IMR-90 (cell line): ENCODE results near the gene GPR158. TPM values are rescaled to one million over a fixed set of nuclear protein-coding genes. Genes with fewer than 3 reads are reported as not detected.

Source experiments
- ATAC-seq: fragments of 200-7000 bp; cut with Tn5 transposase; 2 replicates; pipeline ENCODE4 v1.9.1; 2020; ENCODE audit warnings: low read depth, mild to moderate bottlenecking, moderate library complexity
- BruUV-seq: library from RNA; stranded (reverse); fragments of 400-500 nt; replicated peaks from 2 replicates; lab custom pipeline; 2021; lab: Mats Ljungman, UMichigan
- CTCF ChIA-PET: fragments of 300-600 bp; formaldehyde crosslinking; extraction: SDS; loops from one replicate; lab custom pipeline; 2021; ENCODE audit warnings: antibody characterized with exemption; lab: Yijun Ruan, JAX
- POLR2A ChIA-PET: fragments of 300-600 bp; sonication (Branson Sonifier 250); formaldehyde crosslinking; loops from one replicate; lab custom pipeline; 2022; ENCODE audit warnings: antibody characterized with exemption; ENCODE audit not compliant: unreplicated experiment; lab: Charles Lee
- DNase-seq: peaks from one replicate; pipeline ENCODE4 v3.0.0; 2013
- H2AFZ ChIP-seq: replicated peaks from 2 replicates; pipeline ENCODE3; 2013; ENCODE audit warnings: low read length, mild to moderate bottlenecking; ENCODE audit not compliant: poor library complexity
- H2AK5ac ChIP-seq: 2 replicates; pipeline ENCODE4 v1.6.1; 2013; ENCODE audit warnings: low read depth, low read length, inconsistent platforms
- H2AK9ac ChIP-seq: replicated peaks from 2 replicates; pipeline ENCODE3; 2013; ENCODE audit warnings: mild to moderate bottlenecking, low read depth, low read length, moderate library complexity; ENCODE audit not compliant: poor library complexity
- H2BK120ac ChIP-seq: 2 replicates; pipeline ENCODE4 v1.6.1; 2013; ENCODE audit warnings: low read depth, low read length, inconsistent platforms
- H2BK15ac ChIP-seq: 3 replicates; pipeline ENCODE4 v1.6.1; 2013; ENCODE audit warnings: low read depth, low read length, inconsistent platforms
- H2BK20ac ChIP-seq: 2 replicates; pipeline ENCODE4 v1.6.1; 2013; ENCODE audit warnings: low read depth, mild to moderate bottlenecking, inconsistent platforms, low read length, moderate library complexity
- H2BK5ac ChIP-seq: 2 replicates; pipeline ENCODE4 v1.6.1; 2013; ENCODE audit warnings: mild to moderate bottlenecking, low read depth, low read length, inconsistent platforms; ENCODE audit not compliant: poor library complexity, severe bottlenecking
- H3K14ac ChIP-seq: replicated peaks from 2 replicates; pipeline ENCODE4 v1.6.1; 2013; ENCODE audit warnings: low read depth, low read length, inconsistent platforms
- H3K18ac ChIP-seq: 2 replicates; pipeline ENCODE4 v1.6.1; 2013; ENCODE audit warnings: low read depth, low read length, control low read depth
- H3K23ac ChIP-seq: 2 replicates; pipeline ENCODE4 v1.6.1; 2013; ENCODE audit warnings: low read depth, low read length, inconsistent platforms
- H3K27ac ChIP-seq: 2 replicates; pipeline ENCODE4 v1.5.1; 2013; ENCODE audit warnings: mild to moderate bottlenecking, control low read depth, low read length; ENCODE audit not compliant: insufficient read depth
- H3K27me3 ChIP-seq: 2 replicates; pipeline ENCODE4 v1.6.1; 2013; ENCODE audit warnings: low read length; ENCODE audit not compliant: control insufficient read depth, insufficient read depth
- H3K36me3 ChIP-seq: 2 replicates; pipeline ENCODE4 v1.6.1; 2013; ENCODE audit warnings: low read length, mixed read lengths; ENCODE audit not compliant: control insufficient read depth, insufficient read depth
- H3K4ac ChIP-seq: 2 replicates; pipeline ENCODE4 v1.6.1; 2013; ENCODE audit warnings: low read depth, low read length, inconsistent platforms
- H3K4me1 ChIP-seq: 2 replicates; pipeline ENCODE4 v1.6.1; 2013; ENCODE audit warnings: low read length, mixed read lengths; ENCODE audit not compliant: control insufficient read depth, insufficient read depth
- H3K4me2 ChIP-seq: 2 replicates; pipeline ENCODE4 v1.6.1; 2013; ENCODE audit warnings: low read depth, mild to moderate bottlenecking, control low read depth, low read length, moderate library complexity
- H3K4me3 ChIP-seq: 2 replicates; pipeline ENCODE4 v1.5.1; 2013; ENCODE audit warnings: low read depth, mild to moderate bottlenecking, control low read depth, low read length, moderate library complexity; ENCODE audit not compliant: insufficient read depth
- H3K56ac ChIP-seq: 2 replicates; pipeline ENCODE4 v1.6.1; 2013; ENCODE audit warnings: low read length, inconsistent platforms; ENCODE audit not compliant: insufficient read depth; ENCODE audit errors: extremely low read depth
- H3K79me1 ChIP-seq, 2 experiments: 2 replicates each; pipeline ENCODE4 v1.6.1; 2013; ENCODE audit warnings: low read length in 2 of 2, inconsistent platforms in 1 of 2, low read depth in 1 of 2
- H3K9ac ChIP-seq: 2 replicates; pipeline ENCODE4 v1.6.1; 2013; ENCODE audit warnings: low read depth, low read length, control low read depth
- H3K9me1 ChIP-seq: 2 replicates; pipeline ENCODE4 v1.6.1; 2013; ENCODE audit warnings: low read length, inconsistent platforms; ENCODE audit not compliant: insufficient read depth
- H3K9me3 ChIP-seq: 2 replicates; pipeline ENCODE4 v1.6.1; 2013; ENCODE audit warnings: low read length; ENCODE audit not compliant: control insufficient read depth, insufficient read depth
- H4K20me1 ChIP-seq: 2 replicates; pipeline ENCODE4 v1.6.1; 2013; ENCODE audit warnings: low read length, inconsistent platforms; ENCODE audit not compliant: insufficient read depth
- H4K5ac ChIP-seq: 2 replicates; pipeline ENCODE4 v1.6.1; 2013; ENCODE audit warnings: mild to moderate bottlenecking, low read depth, low read length, control low read depth
- H4K8ac ChIP-seq, 2 experiments: 2 replicates each; pipeline ENCODE4 v1.6.1; 2013; ENCODE audit warnings: low read depth in 2 of 2, low read length in 2 of 2, control low read depth in 1 of 2, inconsistent platforms in 1 of 2
- H4K91ac ChIP-seq: 2 replicates; pipeline ENCODE4 v1.6.1; 2013; ENCODE audit warnings: low read depth, low read length, inconsistent platforms; ENCODE audit not compliant: insufficient read depth
- BHLHE40 ChIP-seq: fragments of 150-350 bp; IDR thresholded peaks from 2 replicates; pipeline ENCODE4 v1.6.1; 2016; ENCODE audit warnings: mild to moderate bottlenecking, low read depth, low read length
- CEBPB ChIP-seq: IDR thresholded peaks from 2 replicates; pipeline ENCODE4 v1.6.1; 2012; ENCODE audit warnings: low read depth, low read length, improper control_type of control experiment
- ELK1 ChIP-seq: fragments of 150-350 bp; IDR thresholded peaks from 2 replicates; pipeline ENCODE4 v1.6.1; 2016; ENCODE audit warnings: low read depth, mild to moderate bottlenecking, low read length, moderate library complexity, borderline replicate concordance
- MAFK ChIP-seq: IDR thresholded peaks from 2 replicates; pipeline ENCODE4 v1.6.1; 2012; ENCODE audit warnings: low read depth, low read length, improper control_type of control experiment
- RCOR1 ChIP-seq: IDR thresholded peaks from 2 replicates; pipeline ENCODE4 v1.6.1; 2012; ENCODE audit warnings: mild to moderate bottlenecking, low read length, improper control_type of control experiment; ENCODE audit not compliant: insufficient replicate concordance
- SMC3 ChIP-seq: fragments of 150-350 bp; IDR thresholded peaks from 2 replicates; pipeline ENCODE4 v1.6.1; 2016; ENCODE audit warnings: low read depth, mild to moderate bottlenecking, antibody characterized with exemption, low read length, moderate library complexity
- USF2 ChIP-seq: fragments of 150-350 bp; IDR thresholded peaks from 2 replicates; pipeline ENCODE4 v1.6.1; 2017; ENCODE audit warnings: mild to moderate bottlenecking, antibody characterized with exemption, low read length, low read depth
- WGBS, 2 experiments: methylation state at CpG; one replicate each; pipeline versions ENCODE4 v1.1.5 to v1.1.7; 2013; ENCODE audit warnings: missing lambda C conversion rate in 2 of 2; ENCODE audit not compliant: insufficient read length in 1 of 2; ENCODE audit errors: extremely low coverage in 2 of 2; 5-methylcytosine and 5-hydroxymethylcytosine counted together
- dilution Hi-C: fragments of 300-500 bp; cut with HindIII; formaldehyde crosslinking; loops from one replicate; pipeline ENCODE4 v1.14.3; 2018; ENCODE audit warnings: low sequenced_read_pairs; ENCODE audit not compliant: unreplicated experiment
- in situ Hi-C: fragments of 300-500 bp; cut with MboI; formaldehyde crosslinking; loops from 3 replicates; pipeline ENCODE4 v1.14.3; 2019; ENCODE audit warnings: low sequenced_read_pairs, inconsistent platforms, mixed read lengths
- intact Hi-C: fragments of 100-400 bp; cut with micrococcal nuclease; formaldehyde crosslinking; loops from 2 replicates; pipeline ENCODE4 v1.10.0; 2022
- polyA plus RNA-seq, 3 experiments: library from polyadenylated mRNA; depleted of rRNA; stranded (reverse); fragments of >200 nt; gene quantifications; 2 replicates each; pipeline ENCODE4 v1.2.3, GENCODE V29; 2012; ENCODE audit warnings: low replicate concordance in 1 of 3
- total RNA-seq: library from RNA; depleted of rRNA; stranded (reverse); fragments of >200 nt; gene quantifications from 2 replicates; pipeline ENCODE4 v1.2.3, GENCODE V29; 2012

GPR158 gene
- total and polyA plus RNA-seq, 2 of the 4 experiments (the other 2 are of a cell fraction) = not detected

GRCh38 chr10:25453619-25454018, 278.8 kb downstream of the GPR158 start:
- no peak overlapping the region for H4K91ac ChIP-seq
- no peaks in the 10 kb centered on the region for H3K27me3 ChIP-seq
- POLR2A ChIA-PET = no interaction called here
- H2BK20ac ChIP-seq = no peak overlapping the region
- H3K27ac ChIP-seq = no peak overlapping the region
- H4K5ac ChIP-seq = no peak overlapping the region
- DNase-seq (no peak), ATAC-seq (no peak)
- H3K4ac ChIP-seq = no peak overlapping the region
- H3K4me1 ChIP-seq = no peaks in the 10 kb centered on the region
- no peak overlapping the region for H2BK15ac ChIP-seq
- H3K9me1 ChIP-seq = no peaks in the 10 kb centered on the region
- in situ Hi-C loops = no loop called here
- H2BK5ac ChIP-seq = no peak overlapping the region
- peaks cover 3% of the 10 kb centered on the region; the same call in 1 of the 2 replicates for H3K9me3 ChIP-seq
- H3K23ac ChIP-seq = no peak overlapping the region
- H4K8ac ChIP-seq = no peak overlapping the region
- H3K14ac ChIP-seq = no peak overlapping the region
- H3K4me3 ChIP-seq = no peak overlapping the region
- H2AK5ac ChIP-seq = no peak overlapping the region
- H3K79me1 ChIP-seq = no peaks in the 10 kb centered on the region
- no peak overlapping the region for H2AFZ ChIP-seq
- H3K9ac ChIP-seq = no peak overlapping the region
- no peak overlapping the region for H2BK120ac ChIP-seq
- no peak overlapping the region for H3K56ac ChIP-seq
- H2AK9ac ChIP-seq = no peak overlapping the region
- TF ChIP-seq RCOR1 (no peak), BHLHE40 (no peak), USF2 (no peak), MAFK (no peak), CEBPB (no peak), ELK1 (no peak), SMC3 (no peak)
- H4K20me1 ChIP-seq = no peaks in the 10 kb centered on the region
- no CpG with 5 or more reads among the region's 1 CpG for WGBS, 2 experiments
- dilution Hi-C loops = no loop called here
- no peaks in the 10 kb centered on the region for H3K36me3 ChIP-seq
- H3K4me2 ChIP-seq = no peak overlapping the region
- no TSS peak for BruUV-seq
- CTCF ChIA-PET = no interaction called here
- no peak overlapping the region for H3K18ac ChIP-seq
- intact Hi-C loops = no loop called here
